22Rv1 (cell line): Measurements from ENCODE around the gene NME9.

Experiments
- ZFX ChIP-seq: fragments of 450-650 bp; IDR thresholded peaks from 2 replicates; pipeline ENCODE4 v1.6.1; 2017; ENCODE audit warnings: antibody characterized with exemption, borderline replicate concordance
- TF ChIP-seq, protein P1 (sequence below): fragments of 450-650 bp; IDR thresholded peaks from 2 replicates; pipeline ENCODE4 v1.5.1; 2017; ENCODE audit warnings: mild to moderate bottlenecking

- TF ChIP-seq, protein P1, sequence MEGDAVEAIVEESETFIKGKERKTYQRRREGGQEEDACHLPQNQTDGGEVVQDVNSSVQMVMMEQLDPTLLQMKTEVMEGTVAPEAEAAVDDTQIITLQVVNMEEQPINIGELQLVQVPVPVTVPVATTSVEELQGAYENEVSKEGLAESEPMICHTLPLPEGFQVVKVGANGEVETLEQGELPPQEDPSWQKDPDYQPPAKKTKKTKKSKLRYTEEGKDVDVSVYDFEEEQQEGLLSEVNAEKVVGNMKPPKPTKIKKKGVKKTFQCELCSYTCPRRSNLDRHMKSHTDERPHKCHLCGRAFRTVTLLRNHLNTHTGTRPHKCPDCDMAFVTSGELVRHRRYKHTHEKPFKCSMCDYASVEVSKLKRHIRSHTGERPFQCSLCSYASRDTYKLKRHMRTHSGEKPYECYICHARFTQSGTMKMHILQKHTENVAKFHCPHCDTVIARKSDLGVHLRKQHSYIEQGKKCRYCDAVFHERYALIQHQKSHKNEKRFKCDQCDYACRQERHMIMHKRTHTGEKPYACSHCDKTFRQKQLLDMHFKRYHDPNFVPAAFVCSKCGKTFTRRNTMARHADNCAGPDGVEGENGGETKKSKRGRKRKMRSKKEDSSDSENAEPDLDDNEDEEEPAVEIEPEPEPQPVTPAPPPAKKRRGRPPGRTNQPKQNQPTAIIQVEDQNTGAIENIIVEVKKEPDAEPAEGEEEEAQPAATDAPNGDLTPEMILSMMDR: no peak
- TF ChIP-seq ZFX: no peak
These were observed 48.2 kb upstream of the NME9 start for GRCh38 chr3:138377804-138378203.
